GM21390 (cell line): ENCODE measurements around the gene TRIM9.
"Not testable (repeated sequence)": the region's sequence is repeated elsewhere in the genome, so short reads cannot be mapped to it uniquely, and the experiment has no call there.

ENCODE experiments used
- ATAC-seq: cut with Tn5 transposase; IDR thresholded peaks from one replicate; pipeline ENCODE4 v1.9.1; 2021; ENCODE audit not compliant: unreplicated experiment

The TRIM9 gene

GRCh38 chr14:50967103-50967502 is 127.8 kb downstream of the TRIM9 start:
- no peak for ATAC-seq

GRCh38 chr14:50964683-50965390 is 130.1 kb downstream of the TRIM9 start:
- ATAC-seq, result no peak

- ATAC-seq, result no peak
Measured at GRCh38 chr14:50963919-50964318, 131.0 kb downstream of the TRIM9 start.

GRCh38 chr14:50961605-50962221 is 133.2 kb downstream of the TRIM9 start:
- ATAC-seq, result no peak

GRCh38 chr14:50957296-50957695 is 137.6 kb downstream of the TRIM9 start:
- ATAC-seq, result no peak

- not testable (repeated sequence) for ATAC-seq
Measured at GRCh38 chr14:50956421-50956820, 138.5 kb downstream of the TRIM9 start.

- no peak for ATAC-seq
Measured at GRCh38 chr14:50955373-50956043, 139.4 kb downstream of the TRIM9 start.

GRCh38 chr14:50954811-50955372 is 140.0 kb downstream of the TRIM9 start:
- ATAC-seq, result no peak

- ATAC-seq, result no peak
Measured at GRCh38 chr14:50953502-50953901, 141.4 kb downstream of the TRIM9 start.

- no peak for ATAC-seq
Measured at GRCh38 chr14:50951032-50951431, 143.9 kb downstream of the TRIM9 start.

- no peak for ATAC-seq
Measured at GRCh38 chr14:50948205-50948604, 146.7 kb downstream of the TRIM9 start.

GRCh38 chr14:50947446-50947845 is 147.5 kb downstream of the TRIM9 start:
- no peak for ATAC-seq

- no peak for ATAC-seq
Measured at GRCh38 chr14:50946234-50946935, 148.5 kb downstream of the TRIM9 start.

- ATAC-seq, result peak; percentile 15
Measured at GRCh38 chr14:50944647-50945413, 150.1 kb downstream of the TRIM9 start.

- ATAC-seq, result peak; percentile 83
Measured at GRCh38 chr14:50943943-50944646, 150.8 kb downstream of the TRIM9 start, which contains the start of gene PYGL. TSS of gene PYGL (minus strand) at chr14:50944483. CDS start at chr14:50944403, 80 bp downstream.

- no peak for ATAC-seq
Measured at GRCh38 chr14:50943261-50943942, 151.5 kb downstream of the TRIM9 start.

GRCh38 chr14:50941638-50942037 is 153.3 kb downstream of the TRIM9 start:
- ATAC-seq, result not testable (repeated sequence)

GRCh38 chr14:50941151-50941550 is 153.8 kb downstream of the TRIM9 start:
- ATAC-seq, result no peak

- no peak for ATAC-seq
Measured at GRCh38 chr14:50937800-50938199, 157.1 kb downstream of the TRIM9 start.
